Measurements from ENCODE around the gene UQCC3. TPM values are rescaled to one million over a fixed set of nuclear protein-coding genes. Genes with fewer than 3 reads are reported as not detected.
"Not testable (repeated sequence)": the region's sequence is repeated elsewhere in the genome, so short reads cannot be mapped to it uniquely, and the experiment has no call there.

The UQCC3 gene
- total and polyA plus RNA-seq, 9 donors: 1.6 to 13.7 (median 8.9) TPM

- Histone ChIP-seq H3K27ac (no peak overlapping the region), H3K4me3 (no peak overlapping the region), H3K9me3 (no peaks in the 10 kb centered on the region), H3K27me3 (no peaks in the 10 kb centered on the region), H3K36me3 (peaks cover 2% of the 10 kb centered on the region), H3K4me1 (ENCODE audit: insufficient read depth) (peaks cover 6% of the 10 kb centered on the region)
- TF ChIP-seq CTCF (IDR thresholded peaks at IDR 0.05) (no peak), POLR2A (IDR thresholded peaks at IDR 0.05) (no peak), EP300 (IDR thresholded peaks at IDR 0.05) (no peak)
- no peak for DNase-seq
- intact Hi-C loops (cut with DNase I): loop anchor here in 1 of 4 donors (2.0 kb wide), 1 partner anchor 25 kb away; no protein-coding TSS in a partner anchor
- 58 to 77% (median 66%) methylated on average over 6 of the region's 6 CpGs for WGBS, 3 donors
Measured at GRCh38 chr11:62647609-62648005, 23.9 kb upstream of the UQCC3 start.

- Histone ChIP-seq H3K27me3 (no peaks in the 10 kb centered on the region), H3K4me1 (ENCODE audit: insufficient read depth) (peaks cover 6% of the 10 kb centered on the region), H3K9me3 (no peaks in the 10 kb centered on the region), H3K4me3 (no peak overlapping the region), H3K36me3 (peaks cover 2% of the 10 kb centered on the region), H3K27ac (no peak overlapping the region)
- no peak for DNase-seq
- 83 to 89% (median 88%) methylated on average over 22 to 24 of the region's 24 CpGs for WGBS, 3 donors
- no peak for TF ChIP-seq CTCF (IDR thresholded peaks at IDR 0.05)
- no peak for TF ChIP-seq EP300 (IDR thresholded peaks at IDR 0.05)
- no peak for TF ChIP-seq POLR2A (IDR thresholded peaks at IDR 0.05)
- intact Hi-C loops (cut with DNase I): no loop called here
Measured at GRCh38 chr11:62648185-62648966, 23.1 kb upstream of the UQCC3 start.

- DNase-seq: no peak
- Histone ChIP-seq H3K27me3 (no peaks in the 10 kb centered on the region), H3K4me3 (no peak overlapping the region), H3K36me3 (peaks cover 2% of the 10 kb centered on the region), H3K27ac (no peak overlapping the region), H3K9me3 (no peaks in the 10 kb centered on the region), H3K4me1 (ENCODE audit: insufficient read depth) (peaks cover 6% of the 10 kb centered on the region)
- intact Hi-C loops (cut with DNase I): no loop called here
- TF ChIP-seq EP300 (IDR thresholded peaks at IDR 0.05) (no peak), CTCF (IDR thresholded peaks at IDR 0.05) (no peak), POLR2A (IDR thresholded peaks at IDR 0.05) (no peak)
- WGBS, 3 donors: 78 to 89% (median 80%) methylated on average over 11 of the region's 11 CpGs
Measured at GRCh38 chr11:62648967-62649364, 22.5 kb upstream of the UQCC3 start.

GRCh38 chr11:62649486-62649885 is 22.0 kb upstream of the UQCC3 start:
- no peak for TF ChIP-seq CTCF (IDR thresholded peaks at IDR 0.05)
- TF ChIP-seq EP300 (IDR thresholded peaks at IDR 0.05): no peak
- TF ChIP-seq POLR2A (IDR thresholded peaks at IDR 0.05): no peak
- Histone ChIP-seq H3K4me1 (ENCODE audit: insufficient read depth) (peaks cover 8% of the 10 kb centered on the region), H3K27ac (no peak overlapping the region), H3K36me3 (peaks cover 2% of the 10 kb centered on the region), H3K27me3 (no peaks in the 10 kb centered on the region), H3K9me3 (no peaks in the 10 kb centered on the region), H3K4me3 (no peak overlapping the region)
- DNase-seq: no peak
- WGBS, 3 donors: 82 to 87% (median 87%) methylated on average over 11 of the region's 11 CpGs
- intact Hi-C loops (cut with DNase I): no loop called here

- DNase-seq; H3K4me3 ChIP-seq; H3K36me3 ChIP-seq; H3K9me3 ChIP-seq; H3K27ac ChIP-seq; intact Hi-C loops (cut with DNase I); H3K27me3 ChIP-seq; H3K4me1 ChIP-seq (ENCODE audit: insufficient read depth): not testable (repeated sequence)
- WGBS, 3 donors: 90 to 96% (median 92%) methylated on average over 12 of the region's 12 CpGs
Measured at GRCh38 chr11:62650283-62650682, 21.2 kb upstream of the UQCC3 start.
